NK-92 treated with Interleukin-12 subunit alpha and Interleukin-12 subunit beta, amount 100 ng/mL, for 24 hours (cell line): ENCODE results near the gene CHST1.

Source experiments
- DNase-seq: peaks from one replicate; lab custom pipeline; 2025; lab: John Stamatoyannopoulos, UW

CHST1 gene

DNA sequence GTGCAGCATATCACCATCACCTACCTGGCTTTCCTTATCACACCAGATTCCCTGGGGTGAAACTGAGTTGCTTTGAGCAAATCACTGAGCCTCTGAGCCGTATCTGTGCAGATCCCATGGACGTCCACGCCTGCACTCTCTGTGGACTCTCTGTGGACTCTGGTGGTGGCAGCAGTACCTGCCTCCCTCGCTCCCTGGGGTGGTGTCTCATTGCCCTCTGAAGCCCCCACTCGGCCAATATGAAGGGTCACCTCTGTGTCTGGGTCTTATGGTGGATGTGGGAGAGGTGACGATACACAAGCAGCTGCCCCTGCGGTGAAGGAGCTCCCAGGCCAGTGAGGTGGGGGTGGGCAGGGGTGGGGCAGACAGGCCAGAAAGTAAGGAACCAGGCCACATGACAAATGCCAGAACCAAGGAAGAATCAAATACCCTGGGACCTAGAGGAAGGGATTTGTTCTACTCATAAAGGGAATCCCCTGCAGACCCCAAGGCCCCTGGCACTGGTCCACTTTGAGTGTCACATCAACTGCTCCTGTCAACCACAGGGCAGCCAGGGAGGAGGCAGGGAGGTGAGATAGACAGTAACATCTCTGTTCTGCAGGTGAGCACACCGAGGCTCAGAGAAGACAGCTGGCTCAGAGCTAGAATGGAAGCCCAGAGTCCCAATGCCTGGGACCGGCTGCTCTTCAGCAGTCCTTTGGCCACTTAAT lies 9.2 kb upstream of the CHST1 start:
- DNase-seq: no peak

DNA sequence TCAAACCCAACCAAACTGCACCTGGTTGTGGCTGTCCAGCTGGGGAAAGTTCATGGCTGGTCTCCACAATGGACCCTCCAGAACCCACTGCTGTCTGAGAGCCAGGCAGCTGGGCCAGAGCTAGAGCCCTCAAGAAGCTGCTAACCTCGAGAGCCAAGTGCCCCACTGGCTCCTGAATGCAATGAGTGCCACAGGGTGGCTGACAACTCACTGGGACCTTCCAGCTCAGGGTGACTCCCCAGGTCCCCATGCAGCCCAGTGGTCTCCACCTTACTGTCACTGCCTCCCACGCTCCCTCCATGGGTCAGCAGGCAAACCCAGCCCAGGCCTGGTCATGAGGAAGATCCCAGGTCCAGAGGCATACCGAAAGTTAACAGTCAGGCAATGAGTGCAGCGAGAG lies 8.0 kb upstream of the CHST1 start:
- no peak for DNase-seq

DNA sequence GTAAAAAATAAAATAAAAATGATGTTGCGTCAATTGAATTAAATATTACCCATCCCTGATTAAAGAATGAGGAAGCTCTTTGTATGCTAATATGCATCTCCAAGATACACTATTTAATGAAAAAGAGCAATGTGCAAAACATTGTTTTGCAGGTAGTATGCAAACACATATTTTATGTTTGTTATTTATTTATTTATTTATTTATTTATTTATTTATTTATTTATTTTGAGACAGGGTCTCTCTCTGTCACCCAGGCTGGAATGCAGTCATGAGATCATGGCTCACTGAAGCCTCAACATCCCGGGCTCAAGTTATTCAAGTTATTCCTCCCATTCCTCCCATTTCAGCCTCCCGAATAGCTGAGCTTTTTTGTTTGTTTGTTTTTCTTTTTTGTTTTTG lies 7.2 kb upstream of the CHST1 start:
- DNase-seq: no peak

DNA sequence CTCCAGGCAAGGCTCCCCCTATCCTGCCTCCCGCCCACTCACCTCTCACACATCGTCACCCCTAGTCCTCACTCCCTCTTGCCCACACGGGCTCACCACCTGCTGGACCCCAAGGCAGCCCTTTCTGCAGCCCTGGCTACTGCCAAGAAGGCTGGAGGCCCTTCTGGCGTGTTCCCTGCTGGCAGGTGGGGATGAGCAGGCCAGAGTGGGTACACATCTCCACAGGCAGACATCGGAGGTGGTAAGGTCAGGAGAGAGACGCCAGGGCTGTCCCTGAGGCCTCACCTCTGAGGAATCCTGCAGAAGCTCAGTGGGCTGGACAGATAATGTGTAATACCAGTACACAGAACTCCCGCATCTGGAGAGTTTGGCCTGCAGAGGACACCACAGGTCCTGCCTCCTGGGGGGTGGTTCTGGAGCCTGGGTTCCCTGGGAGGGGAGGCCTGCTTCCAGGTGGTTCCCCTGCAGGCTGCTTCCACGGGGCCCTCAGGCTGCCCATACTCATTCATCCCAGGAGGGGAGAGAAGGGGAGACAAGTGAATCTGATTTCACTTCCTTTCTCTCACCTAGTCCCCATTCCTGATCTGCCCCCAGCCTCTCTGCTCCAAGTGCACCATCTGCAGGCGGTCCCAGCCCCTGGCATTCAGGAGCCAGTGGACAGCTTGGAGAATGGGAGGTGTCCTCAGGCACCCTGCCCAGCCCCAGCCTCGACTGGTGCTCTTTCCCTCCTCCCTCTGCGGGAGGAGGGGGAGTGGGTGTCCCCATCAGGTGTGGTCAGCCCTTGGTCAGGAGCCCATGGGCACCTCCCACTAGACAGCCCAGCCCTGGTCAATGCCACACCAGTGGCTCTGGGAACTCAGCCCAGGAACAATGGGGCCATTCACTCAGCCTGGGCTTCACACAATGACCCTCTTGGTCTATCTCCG lies 6.1 kb upstream of the CHST1 start:
- DNase-seq: no peak

DNA sequence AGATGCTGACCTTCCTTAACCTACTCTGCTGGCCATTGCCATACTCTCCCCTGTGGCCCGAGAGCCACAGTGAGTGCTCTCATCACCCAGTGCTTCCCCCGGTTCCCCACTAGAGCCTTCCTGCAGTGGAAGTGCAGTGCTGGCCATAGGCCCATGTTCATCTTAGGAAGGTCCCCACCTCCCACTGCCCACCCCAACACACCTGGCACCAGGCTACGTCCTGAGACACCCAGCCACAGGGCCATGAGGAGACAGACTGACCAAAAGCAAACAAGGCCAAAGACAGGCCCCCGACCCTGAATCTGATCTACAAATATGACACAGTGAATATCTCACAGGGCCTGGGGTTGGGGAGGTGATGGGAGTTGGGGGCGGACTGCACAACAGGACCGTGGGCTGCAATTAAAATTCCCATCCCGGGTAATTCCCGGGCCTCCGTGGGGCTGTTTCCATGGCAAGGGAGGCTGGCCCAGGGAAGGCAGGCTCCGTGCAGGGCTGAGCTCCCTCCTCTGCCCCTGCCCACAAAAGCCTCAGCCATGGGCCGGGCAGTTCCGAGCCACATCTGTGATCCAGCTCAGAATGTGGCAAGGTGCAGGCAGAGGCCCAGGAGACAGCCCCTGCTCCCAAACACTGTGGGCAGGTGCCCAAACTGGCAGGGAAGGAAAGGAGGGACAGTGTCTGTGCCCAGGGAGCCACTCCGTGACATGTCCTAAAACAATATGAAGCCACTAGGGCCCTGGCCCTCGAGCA lies 5.1 kb upstream of the CHST1 start:
- DNase-seq: no peak

DNA sequence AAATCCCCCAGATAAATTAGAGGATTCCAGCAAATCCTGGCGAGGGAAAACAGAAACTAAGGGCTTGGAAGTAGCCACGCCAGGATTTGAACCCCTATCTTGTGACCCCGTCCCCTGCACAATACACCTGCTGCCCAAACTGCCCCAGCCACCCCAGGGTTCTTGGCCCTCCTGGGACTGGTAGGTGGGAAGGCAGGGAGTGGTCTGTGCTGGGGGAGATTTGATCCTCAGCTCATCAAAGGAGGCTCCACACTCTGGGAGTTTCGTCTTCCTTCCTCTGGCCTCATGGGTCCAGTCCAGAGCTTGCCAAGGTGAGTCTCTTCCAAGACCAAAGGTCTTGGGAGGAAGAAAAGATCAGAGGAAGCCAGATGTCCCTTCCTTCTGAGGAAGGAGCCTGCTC lies 4.5 kb upstream of the CHST1 start:
- DNase-seq: no peak

DNA sequence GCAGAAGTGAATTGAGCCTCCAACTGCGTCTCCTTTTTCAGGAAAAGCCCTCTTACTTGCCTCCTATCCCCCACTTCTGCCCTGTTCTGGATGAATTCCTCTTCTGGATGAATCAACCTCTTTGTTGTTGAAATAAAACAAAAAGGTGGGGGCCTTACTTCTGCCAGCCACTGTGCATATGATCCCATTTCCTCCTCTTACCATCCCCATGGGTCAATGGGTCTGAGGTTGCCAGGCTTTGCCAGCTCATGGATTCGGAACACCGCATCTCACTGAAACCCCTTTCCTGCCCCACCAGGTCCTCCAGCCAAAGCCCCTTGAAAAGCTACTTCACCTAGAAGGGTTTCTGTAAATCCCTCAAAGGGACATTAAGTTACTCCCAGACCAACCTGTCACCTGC lies 3.7 kb upstream of the CHST1 start:
- DNase-seq: no peak

DNA sequence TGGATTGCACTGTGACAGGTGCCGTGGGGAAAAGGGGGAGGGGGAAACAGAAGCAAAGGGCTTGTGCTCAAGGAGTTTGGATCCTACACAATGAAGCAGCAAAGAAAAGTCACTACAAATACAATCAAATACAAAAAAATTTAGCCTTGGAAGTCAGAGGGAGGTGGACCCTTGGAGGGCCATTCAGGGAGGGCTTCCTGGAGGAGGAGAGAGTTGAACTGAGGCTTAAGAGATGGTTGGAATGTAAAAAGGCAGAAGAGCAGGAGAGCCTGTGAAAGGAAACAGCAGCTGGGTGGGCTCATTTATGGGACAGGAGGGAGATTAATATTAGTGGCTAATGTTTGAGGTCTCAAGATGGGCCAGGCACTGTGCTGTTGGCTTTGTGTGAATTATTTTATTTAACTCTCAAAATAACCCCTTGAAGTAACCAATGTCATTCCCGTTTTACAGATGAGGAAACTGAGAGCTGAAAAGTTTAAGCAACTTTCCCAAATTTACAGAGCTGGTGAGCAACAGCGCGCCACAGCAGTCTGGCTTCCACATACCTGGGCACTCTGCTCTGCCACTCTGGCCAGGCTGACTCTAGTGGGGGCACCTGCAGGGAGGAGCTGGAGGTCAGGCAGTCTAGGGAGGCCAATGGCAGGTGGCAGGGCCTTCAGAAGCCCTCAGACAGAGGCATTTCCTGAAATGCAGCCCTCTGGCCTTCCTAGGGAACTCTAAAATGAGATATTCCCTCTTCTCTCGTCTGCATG lies 2.7 kb upstream of the CHST1 start:
- no peak for DNase-seq

DNA sequence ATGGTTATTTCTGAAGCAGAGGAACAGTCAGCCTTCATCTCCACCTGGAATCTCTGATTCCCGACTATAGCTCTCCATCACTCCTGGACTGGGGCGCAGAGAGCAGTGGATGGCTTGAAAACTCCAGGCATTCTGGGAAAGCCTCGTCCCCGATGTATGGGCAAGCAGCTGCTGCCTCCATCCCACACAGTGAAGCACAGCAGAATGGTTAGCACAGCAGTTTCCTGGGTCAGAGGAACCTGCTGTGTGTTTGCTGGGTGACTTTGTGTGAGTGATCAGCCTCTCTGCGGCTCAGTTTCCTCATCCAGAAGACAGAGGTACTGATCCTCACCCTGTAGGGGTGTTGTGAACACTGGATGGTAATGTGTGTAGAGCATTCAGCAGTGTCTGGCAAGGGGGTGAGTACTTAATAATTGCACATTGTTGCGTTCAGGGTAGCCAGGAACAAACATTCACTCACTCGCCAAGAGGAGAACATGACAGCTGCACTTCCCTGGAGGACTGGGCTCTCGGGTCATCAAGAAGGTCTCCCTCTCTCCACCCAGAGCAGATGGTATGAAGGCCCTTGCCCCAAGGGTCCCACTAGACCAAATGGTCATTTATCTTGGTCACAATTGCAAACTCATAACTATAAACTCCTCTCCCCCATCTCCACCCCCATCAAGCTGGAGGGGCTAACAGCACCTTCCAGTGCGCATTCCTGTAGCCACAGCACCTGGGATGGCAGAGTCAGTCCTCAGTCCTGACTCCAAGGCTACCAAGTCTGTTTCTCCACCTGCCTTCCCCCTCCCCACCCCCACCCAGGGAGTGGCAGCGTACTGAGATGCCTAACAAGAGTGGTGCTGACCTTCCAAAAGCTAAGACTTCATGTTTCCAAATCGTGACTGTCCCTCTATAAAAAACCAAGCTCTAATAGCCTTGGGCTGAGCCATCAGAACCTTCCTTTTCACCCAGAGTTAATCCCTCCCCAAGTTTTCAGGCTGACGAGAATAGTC lies 1.5 kb upstream of the CHST1 start:
- DNase-seq: no peak

DNA sequence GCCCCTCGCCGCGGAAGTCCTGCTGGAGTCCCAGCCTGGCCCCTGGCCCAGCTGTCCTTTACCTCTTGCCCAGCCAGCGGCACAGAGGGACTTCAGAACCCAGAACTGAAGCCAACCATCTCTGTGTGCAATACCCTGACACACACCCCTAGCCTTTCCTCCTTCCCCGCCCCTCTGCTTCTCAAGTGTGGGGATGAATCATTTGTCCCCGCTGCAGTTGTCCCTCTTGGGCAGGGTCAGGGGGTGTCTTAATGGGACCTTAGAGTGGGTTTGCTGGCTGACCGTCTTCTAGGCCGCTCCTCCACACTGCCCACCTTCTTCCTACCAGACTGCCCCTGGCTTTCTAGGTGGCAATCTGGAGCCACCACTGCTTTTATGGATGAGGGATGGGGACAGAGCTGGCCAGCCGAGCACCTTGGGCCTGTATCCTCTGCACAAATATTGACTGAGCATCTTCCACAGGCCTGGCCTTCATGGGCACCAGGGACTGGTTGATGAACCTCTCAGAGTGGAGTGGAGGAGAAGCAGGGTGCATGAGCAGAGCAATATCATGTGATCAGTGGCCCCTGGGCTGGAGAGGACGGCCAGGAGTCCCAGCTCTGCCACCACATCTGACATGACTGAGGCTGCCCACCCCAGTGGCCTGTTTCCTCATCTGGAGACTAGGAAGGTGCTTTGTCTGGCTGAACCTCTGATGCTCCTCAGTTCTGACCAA lies 668 bp upstream of the CHST1 start:
- DNase-seq: no peak

DNA sequence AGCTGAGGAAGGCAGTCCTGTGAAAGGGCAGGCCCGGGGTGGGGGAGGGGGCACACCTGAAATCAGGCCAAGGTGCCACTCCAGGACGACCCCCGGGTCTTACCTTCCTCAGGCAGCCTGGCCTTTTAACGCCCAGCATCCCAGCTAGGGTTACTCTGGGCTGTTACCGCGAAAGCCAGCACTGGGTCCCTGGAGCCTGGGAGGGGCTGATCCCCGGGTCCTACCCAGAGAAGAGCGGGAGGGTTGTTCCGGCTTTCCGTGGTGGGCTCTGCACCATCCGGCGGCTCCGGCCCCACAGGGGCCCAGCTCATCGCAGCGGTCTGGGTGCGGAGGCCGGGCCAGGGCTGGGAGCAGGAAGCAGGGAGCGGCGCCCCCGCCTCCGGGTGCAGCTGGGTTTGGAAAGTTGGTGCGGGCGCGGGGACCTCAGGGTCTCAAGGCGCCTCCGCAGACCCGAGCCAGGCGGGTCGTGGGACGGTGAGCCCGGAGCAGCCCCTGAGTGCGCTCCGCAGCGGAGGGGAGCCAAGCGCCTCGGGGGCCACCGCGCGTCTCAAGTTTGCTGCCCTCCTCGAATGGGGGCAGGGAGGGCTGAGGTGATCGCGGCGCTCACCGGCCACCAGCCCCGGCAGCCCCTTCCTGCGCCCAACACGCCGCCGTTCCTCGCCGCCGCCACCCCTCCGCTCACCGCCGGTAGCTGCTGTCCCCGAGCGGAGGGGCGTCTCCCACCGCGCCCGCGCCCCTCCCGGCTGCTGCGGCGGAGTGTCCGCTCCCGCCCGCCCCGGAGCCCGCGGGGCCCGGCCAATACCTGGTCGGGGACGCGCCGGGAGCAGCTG lies 831 bp downstream of the CHST1 start:
- no peak for DNase-seq

DNA sequence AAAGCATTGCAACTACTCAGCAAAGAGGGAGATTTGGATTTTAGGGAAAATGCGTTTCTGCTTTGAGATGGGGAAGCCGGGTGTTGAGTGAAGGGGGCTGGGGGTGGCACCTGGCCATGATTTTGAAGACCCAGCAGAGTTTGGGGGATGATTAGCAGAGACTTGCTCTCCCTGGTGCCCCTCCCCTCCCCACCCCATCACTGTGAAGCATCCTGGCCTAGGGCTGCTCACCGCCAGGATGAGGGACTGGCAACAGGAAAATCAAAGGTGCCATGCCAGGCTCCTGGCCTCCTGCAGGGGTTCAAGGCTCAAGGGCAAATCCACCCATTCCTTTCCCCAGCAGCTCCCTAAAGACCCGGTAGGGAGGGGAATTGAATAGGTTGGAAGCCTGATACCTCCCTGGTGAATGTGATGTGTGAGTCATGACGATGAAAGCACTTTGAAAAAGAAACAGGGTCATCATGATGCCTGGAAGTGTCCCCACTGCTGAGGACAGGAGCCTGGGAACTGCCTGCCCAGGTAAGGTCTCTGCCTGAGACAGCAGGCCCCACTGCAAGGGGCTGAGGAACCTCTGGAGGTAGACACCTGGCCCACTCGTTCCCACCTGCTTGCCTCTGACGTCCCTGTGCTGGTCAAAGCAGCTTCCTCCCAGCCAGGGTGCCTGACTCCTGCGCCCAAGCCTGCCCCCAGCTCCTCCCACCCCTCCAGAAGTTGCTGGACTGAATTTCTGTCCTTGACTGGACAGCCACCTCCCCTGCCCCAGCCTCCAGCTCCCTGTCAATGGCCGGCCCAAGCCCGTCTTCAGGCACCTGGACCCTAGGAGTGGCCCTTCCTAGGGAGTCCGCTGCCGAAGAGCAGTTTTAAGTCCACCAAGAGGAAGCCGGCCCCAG lies 1.7 kb downstream of the CHST1 start:
- no peak for DNase-seq

DNA sequence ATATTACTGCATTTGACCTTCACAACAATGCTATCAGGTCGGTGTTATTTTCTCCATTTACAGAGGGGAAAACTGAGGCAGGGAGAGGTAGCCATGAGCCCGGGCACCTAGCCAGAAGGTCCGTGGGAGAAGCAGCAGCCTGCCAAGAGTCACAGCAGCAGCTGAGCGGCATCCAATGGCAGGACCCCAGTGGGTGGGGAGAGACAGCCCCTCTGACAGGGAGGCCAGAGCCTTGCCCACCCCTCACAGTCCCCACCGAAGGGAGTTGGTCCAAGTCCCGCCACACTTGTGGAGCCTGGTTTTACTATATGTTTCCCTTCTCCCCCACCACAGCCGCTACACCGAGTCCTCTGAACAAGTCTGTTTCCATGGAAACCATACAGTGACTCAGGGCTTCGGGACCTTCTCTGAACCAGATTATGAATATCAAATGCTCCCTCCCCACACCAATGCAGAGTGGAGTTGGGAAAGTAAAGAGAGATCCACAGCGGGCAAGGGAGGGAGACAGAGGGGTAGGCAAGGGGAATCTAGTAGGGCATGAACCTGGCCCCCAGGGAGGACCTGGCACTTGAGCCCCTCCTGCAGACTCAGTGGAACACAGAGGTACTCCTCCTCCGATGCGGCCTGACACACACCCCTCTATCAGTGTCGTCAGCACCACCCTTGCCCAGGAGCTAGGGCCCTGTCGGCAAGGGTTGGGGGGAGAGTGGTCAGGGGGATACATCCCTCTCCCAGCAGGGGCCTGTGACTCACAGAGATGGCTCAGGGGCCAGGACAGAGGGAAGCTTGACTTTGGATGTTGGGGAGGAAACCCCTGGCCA lies 2.5 kb downstream of the CHST1 start:
- DNase-seq: no peak

DNA sequence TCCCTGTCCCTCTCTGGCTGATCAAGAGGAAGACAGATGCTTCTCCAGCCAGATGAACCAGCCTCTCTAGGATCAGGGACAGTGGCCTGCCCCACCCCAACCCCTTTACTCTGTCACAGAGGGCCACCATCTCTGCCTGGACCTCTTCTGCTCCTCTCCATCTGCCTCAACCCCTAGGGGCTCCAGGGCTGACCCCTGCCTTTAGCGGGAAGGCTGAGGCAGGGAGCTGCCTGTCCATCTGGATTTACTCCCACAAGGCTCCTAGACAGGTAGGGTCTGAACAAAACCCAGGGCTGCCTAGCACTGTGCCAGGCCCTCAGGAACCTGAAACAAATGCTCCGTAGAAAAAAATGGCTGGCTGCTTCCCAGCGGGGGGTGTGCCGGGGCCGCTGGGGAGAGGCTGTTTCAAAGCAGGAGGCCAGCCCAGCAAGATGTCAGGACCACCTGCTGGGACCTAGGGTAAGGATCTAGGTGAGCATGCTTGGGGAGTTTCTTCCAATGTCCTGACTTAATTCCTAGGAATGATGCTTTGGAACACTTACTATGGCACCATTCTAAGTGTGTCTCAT lies 3.2 kb downstream of the CHST1 start:
- DNase-seq: no peak

DNA sequence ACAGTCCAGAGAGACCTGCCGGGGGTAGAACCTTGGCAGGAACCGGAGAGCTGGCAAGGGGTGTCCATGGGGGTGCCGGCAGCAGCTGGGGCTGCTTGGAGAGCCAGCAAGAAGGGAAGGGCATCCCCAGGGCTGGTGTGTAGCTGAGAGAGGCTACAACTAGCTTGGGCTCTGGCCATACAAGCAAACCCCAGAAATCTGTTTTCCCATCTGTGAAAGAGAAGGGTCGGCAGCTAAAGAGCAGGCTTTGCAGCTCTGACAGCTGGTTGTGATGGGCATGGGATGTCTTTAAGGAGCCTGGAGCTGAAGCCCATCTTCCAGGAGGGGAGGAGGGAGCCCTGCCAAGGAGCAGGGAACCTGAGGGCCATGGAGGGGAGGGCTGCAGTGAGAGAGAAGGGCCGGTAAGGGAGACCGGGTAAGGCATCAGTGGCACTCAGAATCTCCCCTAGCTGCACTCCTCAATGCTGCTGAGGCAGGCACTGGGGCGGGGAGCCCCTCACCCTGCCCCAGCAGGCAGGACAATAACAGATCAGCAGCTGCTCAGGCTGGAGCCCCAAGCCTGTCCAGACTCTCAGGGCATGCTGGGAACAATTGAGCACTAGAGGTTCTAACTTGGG lies 3.9 kb downstream of the CHST1 start:
- DNase-seq: no peak

DNA sequence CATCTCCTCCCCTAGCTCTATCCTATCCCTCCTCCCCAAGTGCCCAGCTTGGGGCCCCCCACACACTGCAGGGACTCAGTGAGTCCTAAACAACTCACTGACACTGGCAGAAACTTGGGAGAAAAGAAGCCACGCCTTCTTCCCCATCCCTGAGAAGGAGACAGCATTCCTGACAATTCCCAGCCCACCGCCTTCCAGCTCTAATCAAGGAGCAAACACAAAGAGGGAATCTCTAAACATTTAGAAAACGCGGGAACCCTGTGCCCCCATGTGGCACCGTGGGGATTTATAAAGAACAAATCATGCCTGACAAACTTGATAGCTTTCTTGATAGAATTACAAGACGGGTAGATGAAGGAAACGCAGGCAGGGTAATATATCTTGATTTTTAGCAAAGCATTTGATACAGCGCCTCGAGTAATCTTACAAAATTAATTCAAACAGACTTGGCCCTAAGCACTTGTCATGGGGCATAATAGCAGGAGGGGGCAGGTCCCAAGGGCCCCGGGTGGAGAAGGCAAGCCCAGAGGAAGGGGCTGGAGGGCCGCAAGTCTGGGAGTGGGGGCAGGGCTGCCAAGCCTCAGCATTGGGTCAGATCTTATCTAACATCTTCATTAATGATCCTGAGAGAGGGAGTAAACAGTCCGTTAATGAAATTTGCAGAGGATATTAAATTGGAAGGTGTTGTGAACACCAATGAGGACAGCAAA lies 4.5 kb downstream of the CHST1 start:
- DNase-seq: no peak
